NT2/D1 (cell line): Measurements from ENCODE around the gene TKTL1.

Source experiments
- SUZ12 ChIP-seq: IDR thresholded peaks from 2 replicates; pipeline ENCODE4 v1.6.1; 2011; ENCODE audit not compliant: insufficient read length, insufficient read depth; ENCODE audit errors: extremely low read depth
- YY1 ChIP-seq: IDR thresholded peaks from 2 replicates; pipeline ENCODE4 v1.6.1; 2011; ENCODE audit not compliant: insufficient read length, insufficient read depth
- ZNF274 ChIP-seq: IDR thresholded peaks from 2 replicates; pipeline ENCODE4 v1.6.1; 2011; ENCODE audit warnings: mild to moderate bottlenecking, low read depth, low read length

- TF ChIP-seq YY1 (no peak), ZNF274 (no peak), SUZ12 (no peak)
Measured at GRCh38 chrX:154367474-154368308, 72.1 kb downstream of the TKTL1 start.
